Fibroblast of pulmonary artery (primary cell): ENCODE measurements around the gene THEMIS.
"Not testable (repeated sequence)": the region's sequence is repeated elsewhere in the genome, so short reads cannot be mapped to it uniquely, and the experiment has no call there.

Source experiments
- DNase-seq: peaks from one replicate; pipeline ENCODE4 v3.0.0-alpha.2; 2010; ENCODE audit warnings: low read depth
- H3K4me3 ChIP-seq: replicated peaks from 2 replicates; pipeline ENCODE4 v1.5.1; 2011; ENCODE audit warnings: low read depth, mild to moderate bottlenecking, control low read depth, low read length, moderate library complexity
- TF ChIP-seq, protein P1 (sequence below): IDR thresholded peaks from 2 replicates; pipeline ENCODE4 v1.5.1; 2011; ENCODE audit warnings: mild to moderate bottlenecking, control low read depth, low read length, inconsistent platforms; ENCODE audit errors: missing control alignments

Gene THEMIS

DNA sequence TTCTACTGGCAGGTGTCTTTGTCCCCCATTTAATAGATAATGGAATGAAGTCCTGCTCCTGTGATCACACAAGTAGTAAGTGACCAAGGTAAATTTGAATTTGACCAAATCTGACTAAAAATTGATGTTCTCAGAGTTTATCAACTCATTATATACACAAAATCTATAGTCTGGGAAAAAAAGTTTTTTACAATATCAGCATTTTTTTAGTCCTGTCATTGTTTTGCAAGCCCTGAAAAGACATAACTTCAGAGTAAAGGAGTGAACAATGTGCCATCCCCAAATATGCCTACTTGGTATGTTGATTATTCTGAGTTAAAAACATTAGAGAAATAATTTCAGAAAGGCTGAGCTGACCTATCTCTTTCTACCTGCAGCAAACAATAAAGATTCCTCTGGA, 209.7 kb downstream of the THEMIS start:
- TF ChIP-seq, protein P1, sequence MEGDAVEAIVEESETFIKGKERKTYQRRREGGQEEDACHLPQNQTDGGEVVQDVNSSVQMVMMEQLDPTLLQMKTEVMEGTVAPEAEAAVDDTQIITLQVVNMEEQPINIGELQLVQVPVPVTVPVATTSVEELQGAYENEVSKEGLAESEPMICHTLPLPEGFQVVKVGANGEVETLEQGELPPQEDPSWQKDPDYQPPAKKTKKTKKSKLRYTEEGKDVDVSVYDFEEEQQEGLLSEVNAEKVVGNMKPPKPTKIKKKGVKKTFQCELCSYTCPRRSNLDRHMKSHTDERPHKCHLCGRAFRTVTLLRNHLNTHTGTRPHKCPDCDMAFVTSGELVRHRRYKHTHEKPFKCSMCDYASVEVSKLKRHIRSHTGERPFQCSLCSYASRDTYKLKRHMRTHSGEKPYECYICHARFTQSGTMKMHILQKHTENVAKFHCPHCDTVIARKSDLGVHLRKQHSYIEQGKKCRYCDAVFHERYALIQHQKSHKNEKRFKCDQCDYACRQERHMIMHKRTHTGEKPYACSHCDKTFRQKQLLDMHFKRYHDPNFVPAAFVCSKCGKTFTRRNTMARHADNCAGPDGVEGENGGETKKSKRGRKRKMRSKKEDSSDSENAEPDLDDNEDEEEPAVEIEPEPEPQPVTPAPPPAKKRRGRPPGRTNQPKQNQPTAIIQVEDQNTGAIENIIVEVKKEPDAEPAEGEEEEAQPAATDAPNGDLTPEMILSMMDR, result no peak
- no peak overlapping the region for H3K4me3 ChIP-seq
- DNase-seq, result no peak

DNA sequence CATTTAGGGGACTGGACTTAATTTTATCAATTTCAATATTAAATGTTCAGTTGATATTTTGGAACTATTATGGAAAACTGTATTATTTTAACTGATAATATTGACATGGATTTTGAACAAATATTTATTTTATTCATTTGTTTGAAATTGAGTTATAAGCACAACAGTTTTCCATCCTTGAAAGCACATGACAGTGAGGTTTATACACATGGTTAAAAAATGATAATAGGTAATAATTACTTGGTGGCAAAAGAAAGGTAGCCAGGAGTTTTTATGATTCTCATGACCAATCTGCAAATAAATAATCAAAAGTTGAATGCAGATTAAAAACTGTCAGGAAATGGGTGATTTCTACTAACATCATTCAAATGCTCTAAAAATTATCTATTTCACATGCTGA, 210.3 kb downstream of the THEMIS start:
- no peak overlapping the region for H3K4me3 ChIP-seq
- DNase-seq, result no peak
- TF ChIP-seq, protein P1, result no peak

DNA sequence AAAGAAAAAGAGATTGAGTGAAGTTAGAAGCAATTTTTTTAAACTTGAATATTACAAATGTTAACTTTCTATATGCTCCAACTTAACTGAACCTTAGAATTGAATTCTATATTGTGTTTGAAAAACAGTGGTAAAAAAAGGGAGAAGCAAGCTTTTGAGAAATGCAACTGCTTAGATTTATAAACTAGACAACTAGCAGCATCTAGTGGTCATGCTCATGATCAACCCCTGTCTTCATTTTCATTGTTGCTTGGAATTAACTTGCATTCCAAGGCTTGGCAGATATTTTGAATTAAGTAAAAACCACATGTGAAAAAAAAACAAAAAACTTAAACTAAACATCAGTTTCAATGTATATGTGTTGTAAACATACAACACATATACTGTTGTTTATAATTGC, 210.8 kb downstream of the THEMIS start:
- H3K4me3 ChIP-seq, result no peak overlapping the region
- peak; percentile 55 for DNase-seq
- TF ChIP-seq, protein P1, result peak; percentile 78

DNA sequence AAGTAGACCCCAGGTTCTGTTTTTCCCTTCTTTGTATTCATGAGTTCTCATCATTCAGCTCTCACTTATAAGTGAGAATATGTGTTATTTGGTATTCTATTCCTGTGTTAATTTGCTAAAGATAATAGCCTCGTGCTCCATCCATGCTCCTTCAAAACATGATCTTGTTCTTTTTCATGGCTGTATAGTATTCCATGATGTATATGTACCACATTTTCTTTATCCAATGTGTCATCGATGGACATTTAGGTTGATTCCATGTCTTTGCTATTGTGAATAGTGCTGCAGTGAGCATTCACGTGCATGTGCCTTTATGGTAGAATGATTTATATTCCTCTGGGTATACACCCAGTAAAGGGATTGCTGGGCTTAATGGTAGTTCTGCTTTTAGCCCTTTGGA, 213.4 kb downstream of the THEMIS start:
- DNase-seq, H3K4me3 ChIP-seq: not testable (repeated sequence)

DNA sequence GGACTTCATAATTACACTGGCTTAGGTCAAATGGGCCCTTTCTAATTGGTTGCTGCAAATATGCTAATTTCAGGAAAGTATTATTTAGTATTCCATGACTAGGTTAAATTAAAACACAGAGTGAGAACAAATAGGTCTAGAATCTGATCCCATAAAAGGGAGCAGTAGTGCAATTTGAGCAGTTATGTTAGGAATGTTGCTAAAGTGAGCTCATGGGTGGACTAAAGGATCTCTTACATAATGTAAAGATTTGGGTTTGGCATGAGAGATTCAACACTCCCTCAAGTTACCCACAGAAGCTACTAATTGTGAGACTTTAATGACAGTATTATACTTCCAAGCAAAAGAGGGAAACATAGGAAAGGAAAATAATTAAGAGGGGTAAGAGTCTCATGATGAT, 214.8 kb downstream of the THEMIS start:
- no peak overlapping the region for H3K4me3 ChIP-seq
- TF ChIP-seq, protein P1, result no peak
- DNase-seq, result peak; percentile 2

DNA sequence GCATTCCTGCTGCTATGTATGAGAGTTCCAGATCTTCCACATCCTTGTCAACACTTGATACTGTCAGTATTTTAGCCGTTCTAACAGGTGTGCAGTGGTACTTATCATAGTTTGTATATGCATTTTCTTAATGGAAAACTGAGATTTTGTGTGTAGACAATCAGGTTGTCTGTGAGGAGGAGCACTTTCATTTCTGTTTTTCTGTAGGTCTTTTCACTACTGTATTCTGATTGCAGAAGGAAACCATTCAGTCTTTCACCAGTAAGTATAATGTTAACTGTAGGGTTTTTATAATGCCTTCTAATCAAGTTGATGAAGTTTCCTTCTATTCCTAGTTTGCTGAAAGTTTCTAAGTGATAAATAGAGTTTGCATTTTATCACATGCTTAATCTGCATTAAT, 216.4 kb downstream of the THEMIS start:
- DNase-seq, result no peak
- TF ChIP-seq, protein P1, result no peak

More for the DNA sequence above, 216.4 kb downstream of the THEMIS start:
- H3K4me3 ChIP-seq, result no peak overlapping the region
